Activated T-cell treated with anti-CD3 and anti-CD28 coated beads, Interleukin-2, amount 50 U/mL, for 1 hour (primary cell): ENCODE results near the gene RBBP8NL.

Experiments used
- DNase-seq: peaks from one replicate; pipeline ENCODE4 v3.0.0-alpha.2; 2020

The RBBP8NL gene

DNA sequence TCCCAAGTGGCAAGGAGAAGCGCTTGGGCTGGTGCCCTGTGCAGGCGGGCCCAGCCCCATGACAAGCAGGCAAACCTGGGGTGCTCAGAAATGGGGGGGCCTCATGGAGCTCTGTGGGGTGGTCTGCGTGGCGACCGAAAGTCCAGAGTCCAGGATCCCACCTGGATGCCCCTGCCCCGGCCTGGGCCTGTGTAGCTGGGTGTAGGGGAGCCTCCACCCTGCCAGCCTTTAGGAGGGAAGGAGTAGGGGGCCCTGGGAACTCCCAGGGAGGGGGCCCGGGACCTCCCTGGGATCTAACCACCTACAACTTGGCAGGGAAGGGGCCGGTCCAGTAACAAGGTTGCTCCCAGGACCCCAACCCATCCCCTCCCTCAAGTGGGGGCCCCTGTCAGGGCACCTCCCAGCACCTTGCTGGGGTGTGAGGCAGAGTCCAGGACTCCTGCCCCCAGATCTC, 55.7 kb downstream of the RBBP8NL start:
- DNase-seq = no peak

DNA sequence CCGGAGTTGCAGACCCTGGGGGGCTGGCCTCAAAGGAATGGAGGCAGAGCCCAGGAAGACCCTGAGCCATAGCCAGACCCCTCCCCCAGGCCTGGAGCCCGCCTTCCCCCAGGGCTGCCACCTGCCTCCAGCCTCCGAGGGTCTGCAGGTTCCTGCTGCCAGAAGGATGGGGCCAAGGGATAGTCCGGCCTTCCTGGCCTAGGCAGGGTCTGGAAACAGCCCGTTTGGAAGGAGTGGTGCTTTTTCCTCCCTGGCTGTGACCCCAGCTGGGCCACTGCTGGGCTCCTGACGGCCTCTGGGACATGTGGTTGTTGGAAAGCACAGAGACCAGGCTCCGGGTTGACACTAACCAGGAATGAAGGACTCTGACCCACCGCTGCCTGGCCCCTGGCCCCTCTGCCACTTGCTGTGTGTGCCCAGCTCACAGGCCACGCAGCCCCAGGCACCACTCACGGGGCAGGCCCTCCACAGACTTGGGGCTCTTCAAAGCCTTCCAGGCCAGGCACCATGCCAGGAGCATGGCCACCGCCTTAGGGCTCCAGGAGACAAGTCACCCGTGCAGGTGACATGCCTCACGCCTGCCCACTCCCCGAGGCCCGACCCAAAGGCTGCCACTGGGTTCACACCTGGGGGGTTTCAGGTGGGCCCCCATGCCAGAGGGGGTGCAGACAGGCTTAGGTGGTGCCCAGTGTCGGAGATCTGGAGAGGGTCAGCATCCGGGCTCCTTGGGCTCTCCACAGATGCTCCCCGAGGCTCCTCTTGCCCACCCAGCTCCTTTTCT, 56.3 kb downstream of the RBBP8NL start:
- no peak for DNase-seq

DNA sequence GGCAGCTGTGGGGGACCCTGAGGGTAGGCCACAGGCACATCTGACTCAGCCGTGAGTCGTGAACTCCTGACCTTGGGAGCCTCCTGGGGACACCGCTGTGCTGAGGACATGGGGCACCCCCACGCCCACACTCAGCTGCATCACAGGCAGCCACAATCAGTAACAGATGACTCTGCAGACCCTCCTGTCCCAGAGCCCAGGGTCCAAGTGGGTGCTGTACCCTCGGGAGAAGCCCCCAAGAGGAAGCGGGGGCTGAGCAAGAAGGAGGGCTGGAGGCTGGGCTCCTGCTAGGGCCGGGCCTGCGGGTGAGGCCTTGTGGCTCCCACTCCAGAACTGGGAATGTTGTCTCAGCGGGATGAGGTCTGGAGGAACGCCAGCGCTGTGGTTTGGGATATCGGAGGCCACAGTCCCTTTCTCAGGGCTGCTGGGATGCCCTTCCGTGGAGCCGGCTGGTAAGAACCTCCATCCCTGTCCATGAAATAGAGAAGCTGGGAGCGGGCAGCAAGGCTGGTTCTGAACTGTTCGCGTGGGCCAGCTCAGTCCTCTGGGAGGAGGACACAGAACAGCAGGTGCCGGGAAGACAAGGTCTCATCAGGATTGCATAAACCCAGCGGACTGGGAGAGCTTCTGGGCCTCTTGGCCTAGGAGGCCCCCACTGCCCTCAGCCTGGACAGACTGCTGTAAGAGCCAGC, 57.1 kb downstream of the RBBP8NL start:
- no peak for DNase-seq

DNA sequence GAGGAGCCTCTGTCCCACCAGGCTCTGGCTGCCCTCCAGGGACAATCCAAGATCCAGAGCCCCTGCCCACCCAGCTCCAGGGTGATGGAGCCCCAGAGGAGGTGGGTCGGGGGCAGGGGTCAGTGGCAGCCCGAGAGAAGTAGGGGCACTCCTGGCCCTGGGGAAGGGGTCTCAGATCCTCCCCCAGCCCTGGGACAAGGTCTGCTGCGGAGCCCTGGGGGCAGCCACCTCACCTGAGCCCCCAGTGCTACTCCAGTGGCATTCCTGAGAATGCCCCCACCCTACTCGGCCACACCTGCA, 57.6 kb downstream of the RBBP8NL start:
- no peak for DNase-seq

DNA sequence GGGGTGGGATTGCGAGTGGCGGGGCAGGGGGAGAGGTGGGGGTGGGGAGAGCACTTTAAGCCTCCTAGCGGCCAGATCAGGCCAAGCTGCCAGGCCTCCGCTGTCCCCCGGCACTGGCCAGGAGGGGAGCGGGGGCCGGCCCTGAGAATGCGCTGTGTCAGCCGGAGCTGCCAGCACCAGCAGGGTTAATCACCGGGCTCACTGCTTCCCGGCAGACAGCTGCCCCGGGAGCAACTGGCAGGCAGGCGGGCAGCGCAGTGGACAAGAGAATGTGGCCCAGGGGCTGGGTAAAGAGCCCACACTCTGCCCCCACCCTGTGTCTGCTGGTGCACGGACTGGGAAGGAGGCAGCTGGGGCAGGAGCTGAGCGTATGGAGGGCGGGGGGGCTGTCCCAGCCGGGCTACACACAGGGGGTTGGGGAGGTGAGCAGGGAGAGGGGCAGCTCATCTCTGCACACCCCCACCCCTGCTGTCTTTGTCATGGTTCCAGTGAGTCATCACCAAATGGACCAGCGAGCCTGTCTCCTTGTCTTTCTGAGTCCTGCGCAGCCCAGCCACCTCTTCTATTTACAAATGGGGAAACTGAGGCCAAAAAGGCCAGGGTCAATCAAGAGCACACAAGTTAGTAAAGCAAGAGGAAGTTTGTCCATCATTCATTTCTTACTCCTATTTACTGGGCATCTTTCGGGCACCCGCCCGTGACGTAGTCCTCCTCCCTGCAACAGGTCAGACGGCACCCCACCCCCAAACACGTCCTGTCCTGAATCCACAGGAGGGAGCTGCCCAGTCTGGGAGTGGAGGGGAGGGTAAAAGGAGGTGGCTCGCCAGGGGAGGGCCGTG, 58.1 kb downstream of the RBBP8NL start:
- no peak for DNase-seq

DNA sequence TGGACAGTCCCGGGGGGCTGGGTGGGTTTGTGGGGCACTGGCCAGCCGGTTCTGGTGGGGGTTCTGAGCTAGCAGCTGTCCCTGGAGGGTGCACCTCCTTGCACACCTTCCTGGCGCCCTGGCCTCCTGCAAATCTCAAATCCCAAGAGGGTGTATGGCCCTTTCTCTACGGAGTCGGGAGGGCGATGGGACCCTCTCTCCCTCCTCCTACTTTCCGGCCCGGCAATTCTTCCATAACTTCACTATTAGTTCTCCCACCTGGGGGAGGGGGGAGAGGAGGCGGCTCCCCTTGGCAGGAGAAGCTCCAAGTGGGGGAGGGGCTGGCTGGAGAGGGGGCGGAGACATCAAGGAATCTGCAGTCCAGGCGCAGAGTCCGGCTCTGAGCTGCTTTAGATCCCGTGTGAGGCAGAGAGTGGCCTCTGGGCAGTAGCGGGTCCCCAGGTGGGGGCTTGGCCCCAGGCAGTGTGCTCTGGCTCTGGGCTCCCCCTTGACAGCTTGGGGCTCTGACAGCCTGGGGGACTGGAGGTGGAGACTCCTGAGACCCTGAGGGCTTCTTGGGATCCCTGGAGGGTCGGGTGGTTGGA, 58.9 kb downstream of the RBBP8NL start:
- no peak for DNase-seq

DNA sequence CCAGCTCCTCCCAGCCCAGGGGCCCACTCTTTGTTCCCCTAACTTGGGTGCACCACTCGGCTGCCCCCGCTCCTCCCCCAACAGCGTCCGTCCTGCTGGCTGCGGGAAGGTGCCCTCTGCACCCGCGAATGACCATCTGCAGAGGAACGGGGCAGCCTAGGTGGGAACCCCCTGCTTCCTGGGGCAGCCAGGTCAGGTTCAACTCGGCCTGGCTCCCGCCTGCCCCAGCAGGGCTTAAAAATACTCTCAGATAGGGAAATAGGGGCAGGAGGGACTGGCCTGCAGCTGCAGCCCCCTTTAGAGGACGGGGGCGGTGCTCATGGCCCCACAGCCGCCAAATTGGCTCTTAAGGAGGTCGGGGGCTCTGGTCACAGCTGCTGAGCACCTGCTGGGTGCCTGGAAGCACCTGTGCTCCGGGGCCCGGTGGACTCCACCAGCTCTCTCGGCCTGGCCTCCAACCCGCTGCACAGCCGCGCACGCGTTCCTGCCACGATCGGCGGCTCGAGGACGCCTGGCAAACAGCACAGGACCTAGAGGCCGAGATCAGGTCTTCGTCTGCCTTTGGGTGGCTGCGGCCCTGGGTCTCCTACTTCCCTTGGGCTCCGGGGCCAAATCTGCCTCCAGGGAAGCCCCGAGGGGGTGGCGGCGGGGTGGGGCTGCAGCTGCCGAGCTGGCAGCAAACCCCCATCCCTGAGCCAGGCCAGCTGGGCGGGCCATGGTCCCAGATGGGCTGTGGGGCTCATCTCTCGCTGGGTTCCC, 59.5 kb downstream of the RBBP8NL start:
- peak; percentile 38 for DNase-seq

DNA sequence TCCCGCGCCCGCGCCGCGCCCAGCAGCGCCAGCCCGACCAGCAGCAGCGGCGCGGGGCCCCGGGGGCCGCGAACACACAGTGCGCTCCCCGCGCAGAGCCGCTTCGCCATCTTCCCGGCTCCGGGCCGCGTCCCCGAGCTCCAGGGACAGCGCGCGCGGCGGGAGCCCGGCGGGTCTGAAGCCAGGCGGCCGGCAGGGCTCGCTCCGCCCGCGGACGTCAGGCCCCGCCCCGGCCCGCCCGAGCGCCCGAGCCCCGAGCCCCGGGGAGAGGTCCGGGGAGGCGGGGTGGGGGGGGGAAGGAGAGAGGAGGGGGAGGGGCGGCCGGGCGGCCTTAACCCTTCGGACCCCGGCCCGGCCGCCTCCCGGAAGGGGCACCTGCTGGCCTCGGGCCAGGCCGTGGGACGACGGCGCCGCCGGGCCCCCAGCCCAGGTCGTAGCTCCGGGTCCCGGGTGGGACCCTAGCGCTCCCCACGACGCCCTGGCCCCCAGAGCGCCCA, 60.2 kb downstream of the RBBP8NL start, which contains the start of gene LAMA5:
LAMA5 (minus strand) TSS at position 177 of the 497 bp plus-strand sequence; CDS start at position 110, 67 bp downstream.
- DNase-seq = peak; percentile 30

DNA sequence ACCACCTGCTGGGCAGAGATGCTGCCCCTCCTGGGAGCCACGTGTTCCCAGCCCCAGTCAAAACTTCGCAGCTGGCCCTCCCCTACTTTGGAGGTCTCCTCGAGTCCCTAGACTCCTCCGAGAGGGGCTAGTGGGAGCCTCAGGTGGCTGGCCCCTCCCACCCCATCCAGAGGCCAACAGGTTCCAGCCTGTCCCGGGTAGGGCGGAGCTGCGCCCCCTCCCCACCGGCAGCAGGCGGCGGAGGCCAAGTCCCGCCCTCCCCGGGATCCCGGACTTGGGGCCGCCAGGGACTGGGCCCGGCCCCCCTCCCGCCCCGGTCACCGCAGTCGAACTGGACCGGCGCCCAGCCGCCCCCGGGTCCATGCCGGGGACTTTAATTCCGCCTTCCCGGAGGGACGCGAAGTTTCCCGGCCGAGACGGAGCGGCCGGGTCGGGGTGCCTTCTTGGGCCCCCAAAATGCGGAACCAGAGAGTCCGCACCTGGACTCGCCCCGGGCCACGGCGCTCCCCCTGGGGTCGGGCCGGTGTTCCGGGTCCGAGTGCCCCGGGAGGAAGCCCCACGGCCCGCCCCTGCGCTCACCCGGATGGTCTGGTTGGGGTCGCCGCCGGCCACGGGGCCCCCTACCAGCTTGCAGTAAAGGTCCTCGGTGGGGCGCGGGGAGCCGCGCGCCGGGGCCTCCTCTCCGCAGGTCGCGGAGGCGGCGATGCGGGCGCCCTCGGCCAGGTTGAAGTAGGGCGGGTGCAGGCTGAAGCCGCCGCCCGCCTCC, 60.8 kb downstream of the RBBP8NL start:
- no peak for DNase-seq

DNA sequence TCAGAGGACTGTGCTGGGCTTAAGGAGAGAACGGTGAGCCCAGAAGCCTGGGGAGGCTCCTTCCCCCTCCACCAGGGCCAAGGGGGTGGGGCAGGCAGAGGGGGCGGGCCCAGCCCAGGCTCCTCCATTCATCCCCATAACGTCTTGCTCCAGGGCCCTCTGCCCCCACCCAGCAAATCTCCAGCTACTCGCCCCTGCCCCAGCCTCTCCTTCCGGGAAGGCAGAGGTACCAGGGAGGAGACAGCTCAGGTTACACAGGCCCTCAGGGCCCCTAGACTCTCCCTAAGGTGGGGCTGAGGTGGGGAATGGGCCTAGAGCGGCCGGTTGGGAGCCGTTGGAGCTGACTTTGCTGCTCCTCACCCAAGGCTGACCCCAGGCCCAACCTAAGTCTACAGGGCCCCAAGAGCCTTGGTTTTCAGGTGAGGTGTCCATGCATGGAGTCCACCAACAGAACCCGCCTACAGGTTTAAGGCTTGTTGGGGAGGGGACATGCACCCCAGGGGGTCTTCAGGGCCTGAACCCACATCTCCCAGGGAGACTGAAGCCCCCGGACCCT, 61.4 kb downstream of the RBBP8NL start:
- DNase-seq = no peak

DNA sequence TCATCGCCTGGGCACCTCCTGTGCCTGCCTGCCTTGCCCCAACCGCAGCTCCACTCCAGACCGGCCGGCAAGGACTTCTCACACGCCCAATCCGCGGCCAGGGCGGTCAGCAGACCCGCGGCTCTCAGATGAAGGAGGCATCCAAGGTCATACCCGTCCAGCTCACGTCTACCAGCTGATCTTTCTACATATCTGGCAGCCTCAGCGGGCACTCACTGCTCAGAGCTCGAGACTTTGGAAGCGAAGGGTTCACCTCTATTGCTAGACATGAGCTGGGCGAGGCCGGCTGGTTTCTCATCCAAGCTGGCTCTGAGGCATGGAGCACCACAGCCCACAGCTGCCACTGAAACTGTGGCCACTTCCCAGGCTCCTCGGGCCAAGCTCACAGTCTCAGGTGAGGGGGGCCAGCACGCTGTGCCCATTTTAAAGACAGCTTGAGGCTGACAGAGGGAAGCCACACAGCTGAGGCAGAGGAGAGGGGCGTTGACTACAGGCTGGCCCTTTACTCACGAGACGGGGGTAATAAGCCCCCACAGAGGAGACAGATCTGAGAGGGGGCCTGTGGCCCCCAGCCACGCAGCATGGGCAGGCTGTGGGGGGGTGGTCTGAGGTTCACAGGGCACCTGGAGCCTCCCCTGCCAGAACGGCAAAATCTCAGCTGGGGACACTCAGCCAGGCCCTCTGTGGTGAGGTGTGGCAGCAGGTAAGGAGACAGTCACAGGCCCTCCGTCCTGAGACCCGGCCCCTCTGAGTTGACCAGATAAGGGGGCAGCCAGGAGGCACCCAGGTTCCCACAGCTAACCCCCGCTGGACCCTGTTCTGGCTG, 62.2 kb downstream of the RBBP8NL start:
- DNase-seq = no peak

DNA sequence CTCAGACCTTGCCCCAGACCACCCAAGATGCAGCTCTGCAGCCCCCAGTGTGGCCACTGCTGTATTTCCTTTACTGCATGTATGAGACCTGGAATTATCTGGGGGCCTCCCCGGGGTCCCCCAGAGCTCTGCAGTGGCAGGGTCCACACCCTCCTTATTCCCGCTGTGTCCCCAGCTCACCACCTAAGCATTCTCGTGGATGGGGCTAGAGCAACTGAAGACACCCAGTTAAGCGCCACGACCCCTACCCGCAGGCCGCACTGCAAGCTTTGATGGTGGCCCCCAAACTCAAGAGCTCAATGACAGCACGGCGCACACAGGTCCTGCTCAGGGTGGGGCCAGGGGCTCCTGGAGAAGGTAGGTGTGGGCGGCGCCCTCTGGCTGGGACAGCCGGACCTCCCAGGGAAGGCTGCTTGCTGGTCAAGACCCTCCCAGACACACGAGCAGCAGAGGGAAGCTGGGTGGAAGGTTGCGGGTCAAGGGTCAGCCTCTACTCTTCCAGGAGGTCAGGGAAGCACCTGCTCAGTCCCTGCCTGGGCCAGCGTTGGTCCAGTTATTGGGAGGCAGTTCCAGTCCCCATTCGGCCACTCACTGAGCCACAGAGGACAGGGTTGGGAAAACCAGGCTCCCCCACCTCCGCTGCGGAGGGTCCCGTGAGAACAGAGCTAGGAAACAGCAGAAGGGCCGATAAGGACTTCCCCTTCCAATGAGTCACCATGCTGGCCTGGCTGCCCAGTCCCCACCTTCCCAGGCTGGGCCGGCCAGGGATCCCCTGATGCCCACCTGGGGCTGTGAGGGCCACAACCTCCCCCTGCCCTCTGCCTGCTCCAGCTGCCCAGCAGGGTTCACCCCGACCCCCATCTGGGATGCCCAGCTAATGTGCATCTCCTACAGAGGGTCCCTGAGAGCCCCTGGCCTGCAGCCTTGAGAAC, 63.2 kb downstream of the RBBP8NL start:
- DNase-seq = no peak

DNA sequence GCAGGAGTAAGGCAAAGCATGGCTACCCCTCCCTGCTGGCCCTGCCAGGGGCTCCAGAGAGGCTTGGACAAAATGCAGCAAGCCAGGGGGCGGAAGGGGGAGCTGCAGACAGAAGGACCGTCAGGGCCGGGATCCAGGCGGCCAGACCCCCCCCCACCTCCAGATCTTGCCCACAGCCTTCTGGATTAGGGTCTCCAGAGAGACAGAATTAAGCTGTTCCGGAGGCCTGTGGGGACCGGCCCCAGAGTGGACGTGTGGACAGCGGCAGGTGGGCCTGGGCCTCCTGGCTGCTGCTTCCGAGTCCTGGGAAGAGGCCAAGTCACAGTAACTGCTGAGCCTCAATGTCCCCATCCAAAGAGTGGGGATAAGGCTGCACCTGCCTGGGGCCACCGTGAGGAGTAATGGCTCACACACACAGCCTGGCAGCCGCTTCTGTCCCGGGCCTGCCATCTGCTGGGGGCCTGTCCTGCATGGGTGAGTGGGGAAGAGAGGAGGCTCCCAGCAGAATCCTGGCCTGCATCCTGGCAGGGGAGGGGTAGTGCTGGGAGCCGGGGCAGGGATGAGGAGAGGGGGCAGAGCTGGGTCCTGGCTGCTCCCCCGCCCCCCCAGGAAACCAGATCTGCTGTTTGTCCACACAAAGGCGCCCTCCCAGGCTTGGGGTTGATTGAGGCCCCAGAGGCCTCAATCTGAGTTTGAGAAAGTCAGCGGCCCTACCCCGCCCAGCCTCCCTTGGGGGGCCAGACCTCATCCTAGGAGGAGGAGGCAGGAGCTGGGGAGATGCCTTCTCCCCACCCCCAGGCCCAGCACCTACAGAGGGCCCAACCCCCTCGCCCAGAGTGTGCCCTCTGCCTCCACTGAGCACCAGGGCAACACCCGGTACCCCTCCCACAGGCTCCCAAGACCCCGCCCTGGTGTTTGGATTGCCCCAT, 64.1 kb downstream of the RBBP8NL start:
- DNase-seq = no peak

DNA sequence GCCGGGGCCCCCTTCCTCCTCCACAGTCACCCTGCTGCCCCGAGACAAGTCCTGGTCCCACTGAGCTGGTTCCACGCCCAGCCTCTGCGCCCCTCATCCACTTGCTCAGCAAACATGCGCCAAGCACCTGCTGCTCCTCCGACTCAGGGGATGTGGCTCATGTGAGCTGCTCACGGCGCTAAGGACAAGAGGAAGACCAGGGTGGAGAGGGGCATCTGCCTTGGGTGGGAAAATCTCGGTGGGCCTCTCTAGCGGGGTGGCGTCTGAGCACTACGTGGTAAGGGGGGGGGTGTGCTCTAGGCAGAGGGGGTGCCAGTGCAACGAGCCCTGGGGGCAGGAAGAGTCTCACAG, 64.8 kb downstream of the RBBP8NL start:
- no peak for DNase-seq

DNA sequence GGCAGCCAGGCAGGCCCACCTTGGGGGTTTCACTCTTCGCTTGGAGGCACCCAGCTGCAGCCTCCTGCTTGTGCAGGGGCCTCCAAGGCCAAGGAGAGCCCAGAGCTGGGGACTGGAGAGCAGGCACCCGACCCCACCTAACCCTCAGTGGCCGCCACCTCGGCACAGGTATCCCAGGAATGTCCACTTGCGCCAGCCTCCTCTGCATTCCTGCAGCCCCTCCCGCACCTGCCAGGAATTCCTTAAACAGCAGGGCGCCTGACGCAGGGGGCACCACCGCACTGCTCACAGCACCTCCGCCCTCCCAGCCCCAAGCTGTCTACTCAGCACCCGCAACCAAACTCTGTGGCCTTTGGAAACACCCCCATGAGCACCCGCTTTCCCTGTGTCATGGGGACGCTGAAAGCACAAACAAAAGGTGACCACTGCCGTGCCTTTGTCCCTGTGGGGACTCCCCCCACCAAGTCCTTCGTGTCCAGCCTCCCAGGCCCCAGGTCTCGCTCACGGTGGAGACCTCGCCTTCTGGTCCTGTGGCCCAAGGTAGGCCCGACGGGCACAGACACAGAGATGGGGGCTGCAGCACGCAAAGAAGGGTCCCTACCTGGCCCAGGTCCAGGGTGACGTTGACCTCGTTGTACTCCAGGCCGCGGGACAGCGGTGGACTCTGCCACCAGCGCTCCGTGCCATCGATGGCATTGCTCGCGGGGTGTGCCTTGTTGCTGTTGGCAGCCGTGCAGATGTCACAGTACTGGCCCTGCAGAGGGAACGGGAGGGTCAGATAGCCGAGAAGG, 65.3 kb downstream of the RBBP8NL start:
- DNase-seq = no peak

DNA sequence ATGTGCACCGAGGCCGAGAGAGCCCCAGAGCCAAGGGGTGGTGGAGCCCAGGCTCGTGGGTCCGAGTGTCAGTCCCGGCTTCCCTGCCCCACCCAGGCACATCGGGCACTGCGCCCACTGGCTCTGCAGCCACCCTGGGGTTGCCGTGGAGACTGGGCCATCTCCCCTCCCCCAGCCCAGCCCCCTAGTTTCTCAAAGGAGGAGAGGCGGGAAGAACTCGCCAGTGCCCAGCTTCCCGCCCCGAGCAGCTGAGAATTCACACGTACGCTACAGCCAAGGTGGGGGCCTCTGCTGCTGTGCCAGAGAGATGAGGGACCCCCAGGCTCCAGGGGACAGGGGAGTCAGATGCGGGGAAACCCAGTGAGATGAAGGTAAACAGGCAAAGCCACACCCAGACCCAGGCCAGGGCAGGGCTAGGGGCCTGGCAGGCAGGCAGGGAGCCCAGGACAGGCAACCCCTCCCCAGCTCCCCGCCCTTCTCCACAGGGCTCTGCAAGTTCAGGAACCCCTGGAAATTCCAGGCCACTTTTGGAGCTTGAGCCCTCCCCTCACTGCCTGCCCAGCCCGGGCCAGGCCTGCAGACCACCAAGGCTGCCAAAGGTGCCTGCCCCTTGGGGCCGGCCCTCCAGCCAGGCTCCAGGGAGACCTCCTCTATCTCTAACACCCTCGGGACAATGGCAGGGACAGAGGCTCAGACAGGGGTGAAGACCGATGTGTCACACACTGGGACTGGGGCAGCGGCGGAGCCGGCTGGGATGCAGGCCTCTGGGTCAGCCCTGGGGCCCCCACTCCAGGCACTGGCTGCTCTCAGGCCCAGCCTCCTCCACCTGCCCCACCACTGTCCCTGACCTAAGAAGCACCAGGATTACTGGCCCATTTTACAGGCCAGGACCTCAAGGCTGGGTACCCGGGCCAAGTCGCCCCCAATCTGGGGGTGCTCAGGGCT, 66.2 kb downstream of the RBBP8NL start:
- DNase-seq = no peak
